GM19240 (cell line): ENCODE data around the gene ACSL4.
"Not testable (repeated sequence)": the region's sequence is repeated elsewhere in the genome, so short reads cannot be mapped to it uniquely, and the experiment has no call there.

Experiments used
- DNase-seq: peaks from one replicate; pipeline ENCODE4 v3.0.0; 2011; ENCODE audit warnings: low spot score; ENCODE audit not compliant: insufficient read length

Gene ACSL4

GRCh38 chrX:109672239-109672638, 60.8 kb downstream of the ACSL4 start:
- DNase-seq, result no peak

GRCh38 chrX:109671170-109671569, 61.9 kb downstream of the ACSL4 start:
- DNase-seq, result not testable (repeated sequence)

GRCh38 chrX:109667986-109668385, 65.1 kb downstream of the ACSL4 start:
- no peak for DNase-seq

- DNase-seq, result no peak
Measured at GRCh38 chrX:109660435-109661143, 72.5 kb downstream of the ACSL4 start.

- DNase-seq, result no peak
Measured at GRCh38 chrX:109658391-109658790, 74.7 kb downstream of the ACSL4 start.

- DNase-seq, result not testable (repeated sequence)
Measured at GRCh38 chrX:109657364-109657763, 75.7 kb downstream of the ACSL4 start.

GRCh38 chrX:109656774-109657173, 76.3 kb downstream of the ACSL4 start:
- no peak for DNase-seq

- DNase-seq, result no peak
Measured at GRCh38 chrX:109655502-109656201, 77.4 kb downstream of the ACSL4 start.

- no peak for DNase-seq
Measured at GRCh38 chrX:109654516-109655109, 78.4 kb downstream of the ACSL4 start.

GRCh38 chrX:109644671-109645070, 88.4 kb downstream of the ACSL4 start:
- not testable (repeated sequence) for DNase-seq

- no peak for DNase-seq
Measured at GRCh38 chrX:109643687-109644086, 89.4 kb downstream of the ACSL4 start.

GRCh38 chrX:109638158-109638557, 94.9 kb downstream of the ACSL4 start:
- DNase-seq, result no peak

GRCh38 chrX:109637477-109637876, 95.6 kb downstream of the ACSL4 start:
- DNase-seq, result not testable (repeated sequence)

GRCh38 chrX:109635146-109635545, 97.9 kb downstream of the ACSL4 start:
- no peak for DNase-seq

GRCh38 chrX:109632906-109633504, 100.1 kb downstream of the ACSL4 start:
- DNase-seq, result no peak

- no peak for DNase-seq
Measured at GRCh38 chrX:109629310-109629709, 103.7 kb downstream of the ACSL4 start.

GRCh38 chrX:109626637-109627036, 106.4 kb downstream of the ACSL4 start:
- no peak for DNase-seq

GRCh38 chrX:109624641-109625616, 108.1 kb downstream of the ACSL4 start, which contains the start of gene KCNE5:
Gene KCNE5, minus strand, starts transcription at chrX:109625172. Its CDS starts 152 bp downstream, at chrX:109625020.
- no peak for DNase-seq

- DNase-seq, result no peak
Measured at GRCh38 chrX:109623997-109624396, 109.1 kb downstream of the ACSL4 start.

- DNase-seq, result no peak
Measured at GRCh38 chrX:109622270-109622669, 110.8 kb downstream of the ACSL4 start.

GRCh38 chrX:109619771-109620170, 113.3 kb downstream of the ACSL4 start:
- DNase-seq, result no peak
